OCI-LY7 (cell line): Measurements from ENCODE around the gene MBD3. TPM values are rescaled to one million over a fixed set of nuclear protein-coding genes. Genes with fewer than 3 reads are reported as not detected.
"Not testable (repeated sequence)": the region's sequence is repeated elsewhere in the genome, so short reads cannot be mapped to it uniquely, and the experiment has no call there.

Experiments
- BruUV-seq: library from RNA; stranded (reverse); fragments of 400-500 nt; replicated peaks from 2 replicates; lab custom pipeline; 2021; lab: Mats Ljungman, UMichigan
- CTCF ChIA-PET: fragments of 300-600 bp; sonication (Branson Sonifier 250); formaldehyde crosslinking; loops from one replicate; lab custom pipeline; 2022; ENCODE audit warnings: antibody characterized with exemption; ENCODE audit not compliant: unreplicated experiment; lab: Charles Lee
- POLR2A ChIA-PET: fragments of 300-600 bp; sonication (Branson Sonifier 250); formaldehyde crosslinking; loops from one replicate; lab custom pipeline; 2022; ENCODE audit warnings: antibody characterized with exemption; lab: Charles Lee
- DNase-seq: peaks from one replicate; pipeline ENCODE4 v3.0.0-alpha.2; 2015; ENCODE audit warnings: low spot score
- H2AFZ ChIP-seq: fragments of 200-600 bp; sonication (generic), shearing (Covaris generic); 2 replicates; pipeline ENCODE4 v1.6.1; 2014; ENCODE audit warnings: mild to moderate bottlenecking, antibody characterized with exemption, low read length, moderate library complexity
- H3K27ac ChIP-seq: fragments of 200-600 bp; sonication (generic); 2 replicates; pipeline ENCODE4 v1.5.1; 2014; ENCODE audit warnings: mixed run types, low read depth, mild to moderate bottlenecking, moderate library complexity, low read length, inconsistent platforms; ENCODE audit not compliant: poor library complexity, severe bottlenecking
- H3K36me3 ChIP-seq: fragments of 200-600 bp; sonication (generic); 2 replicates; pipeline ENCODE4 v1.6.1; 2014; ENCODE audit warnings: mild to moderate bottlenecking, antibody characterized with exemption, low read length, moderate library complexity, mixed read lengths; ENCODE audit not compliant: insufficient read depth
- H3K4me1 ChIP-seq: fragments of 200-600 bp; sonication (generic); 2 replicates; pipeline ENCODE4 v1.5.1; 2014; ENCODE audit warnings: mild to moderate bottlenecking, low read length; ENCODE audit not compliant: insufficient read depth, poor library complexity, severe bottlenecking
- H3K4me2 ChIP-seq: fragments of 200-600 bp; sonication (generic); 2 replicates; pipeline ENCODE4 v1.6.1; 2014; ENCODE audit warnings: mild to moderate bottlenecking, low read length
- H3K4me3 ChIP-seq: fragments of 200-600 bp; sonication (generic); 2 replicates; pipeline ENCODE4 v1.5.1; 2014; ENCODE audit warnings: mild to moderate bottlenecking, low read depth, low read length; ENCODE audit not compliant: poor library complexity, severe bottlenecking
- H3K79me2 ChIP-seq: fragments of 200-600 bp; sonication (generic); 2 replicates; pipeline ENCODE4 v1.6.1; 2016; ENCODE audit warnings: low read depth, mild to moderate bottlenecking, low read length, moderate library complexity, mixed read lengths; ENCODE audit not compliant: insufficient read depth
- H3K9me2 ChIP-seq: fragments of 200-600 bp; sonication (generic); 2 replicates; pipeline ENCODE4 v1.6.1; 2016; ENCODE audit warnings: mild to moderate bottlenecking, low read length, mixed read lengths; ENCODE audit not compliant: insufficient read depth
- H3K9me3 ChIP-seq: fragments of 200-600 bp; sonication (generic); 2 replicates; pipeline ENCODE4 v1.6.1; 2014; ENCODE audit warnings: mild to moderate bottlenecking, mixed run types, low read length, mixed read lengths
- H4K20me1 ChIP-seq: fragments of 200-600 bp; sonication (generic); 2 replicates; pipeline ENCODE4 v1.6.1; 2014; ENCODE audit warnings: mild to moderate bottlenecking, antibody characterized with exemption, low read length, moderate library complexity, mixed read lengths; ENCODE audit not compliant: insufficient read depth
- CTCF ChIP-seq: fragments of 200-600 bp; sonication (generic); conservative IDR thresholded peaks from 2 replicates; pipeline ENCODE4 v1.5.1; 2014; ENCODE audit warnings: mild to moderate bottlenecking, antibody characterized with exemption, low read length, moderate library complexity, mixed read lengths
- EZH2phosphoT487 ChIP-seq: fragments of 200-600 bp; sonication (generic); IDR thresholded peaks from 2 replicates; pipeline ENCODE4 v1.6.1; 2018; ENCODE audit warnings: low read depth, borderline replicate concordance, mild to moderate bottlenecking, mixed run types, antibody characterized with exemption, low read length, moderate library complexity, mixed read lengths
- intact Hi-C: fragments of 100-400 bp; cut with micrococcal nuclease; formaldehyde crosslinking; loops from one replicate; pipeline ENCODE4 v1.10.0; 2022; ENCODE audit not compliant: unreplicated experiment
- total RNA-seq, 2 experiments: library from RNA; depleted of rRNA in 1 of 2; stranded (reverse); fragments of >200 nt in 1 of 2; shearing (Covaris generic) in 1 of 2; gene quantifications; 2 replicates each; pipeline ENCODE4 v1.2.3, GENCODE V29; 2014 to 2022

MBD3 gene
- total RNA-seq, 2 experiments from 2014 or later: 168 to 172 TPM

GRCh38 chr19:1538978-1539377 is 53.7 kb downstream of the MBD3 start:
- intact Hi-C loops: no loop called here
- Histone ChIP-seq H3K4me3 (no peak overlapping the region), H3K4me2 (no peak overlapping the region), H3K9me2 (no peaks in the 10 kb centered on the region), H2AFZ (no peak overlapping the region), H3K27ac (no peak overlapping the region), H3K79me2 (no peaks in the 10 kb centered on the region), H4K20me1 (no peaks in the 10 kb centered on the region), H3K36me3 (no peaks in the 10 kb centered on the region), H3K9me3 (no peaks in the 10 kb centered on the region), H3K4me1 (no peaks in the 10 kb centered on the region)
- POLR2A ChIA-PET: no interaction called here
- no TSS peak for BruUV-seq
- no peak for DNase-seq
- CTCF ChIA-PET: no interaction called here
- no peak for TF ChIP-seq EZH2phosphoT487
- no peak for TF ChIP-seq CTCF

GRCh38 chr19:1535699-1536098 is 57.0 kb downstream of the MBD3 start:
- H3K9me3 ChIP-seq, intact Hi-C loops, H3K79me2 ChIP-seq, H3K4me1 ChIP-seq, H2AFZ ChIP-seq, H3K27ac ChIP-seq, DNase-seq, H3K4me2 ChIP-seq, POLR2A ChIA-PET, H4K20me1 ChIP-seq, CTCF ChIA-PET, H3K9me2 ChIP-seq, BruUV-seq, H3K36me3 ChIP-seq, H3K4me3 ChIP-seq: not testable (repeated sequence)

- TF ChIP-seq EZH2phosphoT487: no peak
- no peak for TF ChIP-seq CTCF
- Histone ChIP-seq H3K4me3 (no peak overlapping the region), H4K20me1 (no peaks in the 10 kb centered on the region), H3K4me1 (no peaks in the 10 kb centered on the region), H3K27ac (no peak overlapping the region), H2AFZ (no peak overlapping the region), H3K9me2 (no peaks in the 10 kb centered on the region), H3K79me2 (no peaks in the 10 kb centered on the region), H3K36me3 (no peaks in the 10 kb centered on the region), H3K9me3 (no peaks in the 10 kb centered on the region), H3K4me2 (no peak overlapping the region)
- ChIA-PET CTCF (no interaction called here), POLR2A (no interaction called here)
- intact Hi-C loops: no loop called here
- no peak for DNase-seq
- no TSS peak for BruUV-seq
Measured at GRCh38 chr19:1534972-1535371, 57.7 kb downstream of the MBD3 start.
